GM04504 (cell line): ENCODE data around the gene ERV3-1.
"Not testable (repeated sequence)": the region's sequence is repeated elsewhere in the genome, so short reads cannot be mapped to it uniquely, and the experiment has no call there.

ENCODE experiments used
- DNase-seq: peaks from one replicate; pipeline ENCODE4 v3.0.0-alpha.2; 2012; ENCODE audit warnings: low read depth

The ERV3-1 gene, protein sequence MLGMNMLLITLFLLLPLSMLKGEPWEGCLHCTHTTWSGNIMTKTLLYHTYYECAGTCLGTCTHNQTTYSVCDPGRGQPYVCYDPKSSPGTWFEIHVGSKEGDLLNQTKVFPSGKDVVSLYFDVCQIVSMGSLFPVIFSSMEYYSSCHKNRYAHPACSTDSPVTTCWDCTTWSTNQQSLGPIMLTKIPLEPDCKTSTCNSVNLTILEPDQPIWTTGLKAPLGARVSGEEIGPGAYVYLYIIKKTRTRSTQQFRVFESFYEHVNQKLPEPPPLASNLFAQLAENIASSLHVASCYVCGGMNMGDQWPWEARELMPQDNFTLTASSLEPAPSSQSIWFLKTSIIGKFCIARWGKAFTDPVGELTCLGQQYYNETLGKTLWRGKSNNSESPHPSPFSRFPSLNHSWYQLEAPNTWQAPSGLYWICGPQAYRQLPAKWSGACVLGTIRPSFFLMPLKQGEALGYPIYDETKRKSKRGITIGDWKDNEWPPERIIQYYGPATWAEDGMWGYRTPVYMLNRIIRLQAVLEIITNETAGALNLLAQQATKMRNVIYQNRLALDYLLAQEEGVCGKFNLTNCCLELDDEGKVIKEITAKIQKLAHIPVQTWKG

GRCh38 chr7:65006094-65006992 lies at the start of gene ERV3-1:
Gene ERV3-1 (minus strand): TSS chr7:65006687. CDS start chr7:64993026, 13,661 bp downstream.
- peak; percentile 87 for DNase-seq

- DNase-seq, result not testable (repeated sequence)
Observed at GRCh38 chr7:65055786-65056185, 49.3 kb upstream of the ERV3-1 start.

DNA sequence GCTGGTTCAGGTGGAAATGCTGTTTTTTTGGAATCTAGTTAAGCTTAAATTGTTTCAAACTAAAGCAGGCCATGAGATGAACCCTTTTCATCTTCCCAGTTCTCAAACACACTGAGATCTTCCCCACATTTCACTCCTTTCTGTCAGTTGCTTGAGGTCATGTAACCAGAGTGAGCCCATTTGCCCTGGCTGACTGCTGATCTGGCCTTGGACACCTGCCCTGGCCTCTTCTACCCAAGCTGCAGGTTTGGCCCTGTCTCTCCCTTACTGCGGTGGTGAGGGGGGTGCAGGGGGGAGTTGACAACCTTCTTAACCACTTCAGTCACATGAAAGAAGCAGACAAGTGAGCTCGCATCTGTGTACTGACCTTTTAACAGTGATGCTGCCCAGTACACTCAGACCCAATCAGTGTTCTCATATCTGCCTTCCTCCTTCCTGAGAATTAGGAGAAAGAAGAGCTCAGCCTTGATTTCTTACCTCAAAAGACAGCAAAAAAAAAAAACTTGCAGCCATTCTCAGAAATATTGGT lies 48.0 kb upstream of the ERV3-1 start:
- DNase-seq, result not testable (repeated sequence)

GRCh38 chr7:65051654-65052053 lies 45.2 kb upstream of the ERV3-1 start:
- not testable (repeated sequence) for DNase-seq

DNA sequence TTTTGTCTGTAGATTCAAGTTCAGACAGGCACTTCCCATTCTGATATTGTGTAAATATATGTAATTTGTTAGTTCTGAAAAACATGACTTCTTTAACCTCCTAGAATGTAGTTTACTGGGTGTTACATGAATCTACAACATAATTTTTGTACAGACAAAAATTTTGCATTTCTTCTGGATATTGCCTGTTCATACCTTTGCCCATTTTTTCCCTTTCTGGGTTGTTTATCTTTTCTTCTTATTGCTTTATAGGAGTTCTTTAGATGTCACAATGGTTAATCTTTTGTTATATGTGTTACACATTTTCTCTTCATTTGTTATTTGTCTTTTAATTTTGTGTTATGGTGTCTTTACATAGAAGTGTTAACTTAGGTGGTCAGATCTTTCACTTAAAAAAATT lies 44.7 kb upstream of the ERV3-1 start:
- DNase-seq, result not testable (repeated sequence)

DNA sequence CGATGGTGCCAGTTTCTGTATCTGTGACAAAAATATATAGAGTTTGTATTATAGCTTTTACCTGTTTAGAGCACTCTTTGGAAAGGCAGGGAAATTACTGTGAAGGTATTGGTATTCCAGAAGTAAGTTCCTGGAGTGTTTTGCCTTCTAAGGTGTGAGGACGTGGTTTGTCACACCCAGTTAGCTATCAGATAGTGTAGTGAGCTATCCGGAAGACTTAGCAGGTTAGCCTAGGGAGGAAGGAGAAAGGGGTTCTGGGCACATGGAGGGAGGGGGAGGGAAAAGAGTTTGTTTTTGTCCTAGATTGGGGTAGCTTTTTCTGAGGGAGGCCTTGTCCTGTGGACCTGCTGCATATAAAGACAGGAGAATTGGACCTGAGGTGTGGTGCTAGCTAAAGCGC lies 39.8 kb upstream of the ERV3-1 start:
- DNase-seq, result not testable (repeated sequence)

GRCh38 chr7:65045589-65045988 lies 39.1 kb upstream of the ERV3-1 start:
- not testable (repeated sequence) for DNase-seq

GRCh38 chr7:65038767-65039166 lies 32.3 kb upstream of the ERV3-1 start:
- not testable (repeated sequence) for DNase-seq

DNA sequence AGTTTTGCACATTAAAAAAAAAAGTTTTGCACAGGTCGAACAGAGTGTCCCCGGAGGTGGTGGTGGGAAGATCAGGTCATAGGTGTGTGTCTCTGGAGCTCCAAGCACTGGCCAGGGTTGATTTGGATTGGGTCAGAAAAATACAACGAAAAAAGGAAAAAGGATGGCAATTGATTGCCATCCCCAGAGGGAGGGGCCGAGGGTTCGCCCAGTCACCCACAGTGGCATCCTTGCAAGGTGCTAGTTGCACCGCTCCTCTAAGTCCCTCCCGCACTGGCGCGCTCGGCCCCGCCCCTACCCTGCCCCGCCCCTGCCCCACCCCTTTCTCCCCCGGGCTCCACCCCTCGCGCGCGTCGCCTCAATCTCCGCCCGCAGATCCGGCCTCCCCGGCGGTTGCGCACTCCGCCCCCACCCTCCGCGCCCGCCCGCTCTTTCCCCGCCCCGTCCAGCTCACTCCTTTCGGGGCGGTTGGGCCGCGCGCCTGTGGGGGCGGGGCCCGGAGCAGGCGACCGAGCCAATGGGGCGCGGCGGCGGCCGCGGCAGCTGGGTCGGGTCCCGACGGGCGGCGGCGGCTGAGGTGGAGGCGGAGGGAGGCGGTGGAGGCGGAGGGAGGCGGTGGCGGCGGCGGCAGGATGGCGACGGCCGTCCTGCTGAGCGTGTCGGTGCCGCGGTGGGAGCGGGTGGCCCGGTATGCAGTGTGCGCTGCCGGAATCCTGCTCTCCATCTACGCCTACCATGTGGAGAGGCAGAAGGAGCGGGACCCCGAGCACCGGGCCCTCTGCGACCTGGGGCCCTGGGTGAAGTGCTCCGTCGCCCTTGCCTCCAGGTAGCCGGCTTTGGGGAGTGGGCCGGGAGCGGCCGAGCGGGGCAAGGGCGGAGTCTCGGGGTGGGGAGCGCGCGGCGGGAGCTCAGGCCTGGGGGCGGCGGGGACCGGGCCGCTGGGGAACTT lies 31.5 kb upstream of the ERV3-1 start:
- DNase-seq, result peak; percentile 81

GRCh38 chr7:65036526-65036925 lies 30.0 kb upstream of the ERV3-1 start:
- DNase-seq, result not testable (repeated sequence)

GRCh38 chr7:65035469-65035868 lies 29.0 kb upstream of the ERV3-1 start:
- DNase-seq, result not testable (repeated sequence)

- DNase-seq, result not testable (repeated sequence)
Observed at GRCh38 chr7:65034120-65034782, 27.8 kb upstream of the ERV3-1 start.

DNA sequence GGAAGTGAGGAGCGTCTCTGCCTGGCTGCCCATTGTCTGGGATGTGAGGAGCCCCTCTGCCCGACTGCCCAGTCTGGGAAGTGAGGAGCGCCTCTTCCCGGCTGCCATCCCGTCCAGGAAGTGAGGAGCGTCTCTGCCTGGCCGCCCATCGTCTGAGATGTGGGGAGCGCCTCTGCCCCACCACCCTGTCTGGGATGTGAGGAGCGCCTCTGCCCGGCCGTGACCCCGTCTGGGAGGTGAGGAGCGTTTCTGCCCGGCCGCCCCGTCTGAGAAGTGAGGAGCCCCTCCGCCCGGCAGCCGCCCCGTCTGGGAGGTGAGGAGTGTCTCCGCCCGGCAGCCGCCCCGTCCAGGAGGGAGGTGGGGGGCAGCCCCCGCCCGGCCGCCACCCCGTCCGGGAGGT lies 26.9 kb upstream of the ERV3-1 start:
- not testable (repeated sequence) for DNase-seq

DNA sequence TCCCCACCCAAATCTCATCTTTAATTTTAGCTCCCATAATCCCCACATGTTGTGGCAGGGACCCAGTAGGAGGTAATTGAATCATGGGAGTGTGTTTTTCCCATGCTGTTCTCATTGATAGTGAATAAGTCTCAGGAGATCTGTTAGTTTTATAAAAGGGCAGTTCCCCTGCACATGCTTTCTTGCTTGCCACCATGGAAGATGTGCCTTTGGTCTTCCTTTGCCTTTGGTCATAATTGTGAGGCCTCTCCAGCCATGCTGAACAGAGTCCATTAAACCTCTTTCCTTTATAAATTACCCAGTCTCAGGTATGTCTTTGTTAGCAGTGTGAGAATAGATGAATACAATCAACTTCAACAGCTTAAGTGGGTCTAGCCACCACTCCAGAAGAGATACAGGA lies 18.5 kb upstream of the ERV3-1 start:
- not testable (repeated sequence) for DNase-seq

- DNase-seq, result not testable (repeated sequence)
Observed at GRCh38 chr7:65020978-65021377, 14.5 kb upstream of the ERV3-1 start.

GRCh38 chr7:65009881-65010280 lies 3.4 kb upstream of the ERV3-1 start:
- DNase-seq, result not testable (repeated sequence)

GRCh38 chr7:65009394-65009793 lies 2.9 kb upstream of the ERV3-1 start:
- DNase-seq, result not testable (repeated sequence)

DNA sequence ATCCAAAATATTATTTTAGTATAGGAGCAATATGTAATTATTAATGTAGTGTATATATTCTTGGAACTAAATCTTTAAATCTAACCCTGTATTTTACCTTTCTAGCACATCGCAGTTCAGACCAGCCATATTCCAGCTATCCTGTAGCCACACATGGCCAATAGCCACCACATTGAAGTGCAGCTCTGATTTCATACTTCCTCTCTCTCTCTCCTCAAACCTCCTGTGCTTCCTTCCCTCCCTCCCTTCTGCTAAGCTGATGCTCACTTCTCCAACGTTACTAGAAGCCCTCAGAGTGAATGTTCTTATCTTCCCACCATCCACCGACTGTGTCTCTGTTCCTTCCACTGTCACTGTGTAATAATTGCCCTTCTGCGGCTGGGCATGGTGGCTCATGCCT lies 549 bp upstream of the ERV3-1 start:
- DNase-seq, result not testable (repeated sequence)

DNA sequence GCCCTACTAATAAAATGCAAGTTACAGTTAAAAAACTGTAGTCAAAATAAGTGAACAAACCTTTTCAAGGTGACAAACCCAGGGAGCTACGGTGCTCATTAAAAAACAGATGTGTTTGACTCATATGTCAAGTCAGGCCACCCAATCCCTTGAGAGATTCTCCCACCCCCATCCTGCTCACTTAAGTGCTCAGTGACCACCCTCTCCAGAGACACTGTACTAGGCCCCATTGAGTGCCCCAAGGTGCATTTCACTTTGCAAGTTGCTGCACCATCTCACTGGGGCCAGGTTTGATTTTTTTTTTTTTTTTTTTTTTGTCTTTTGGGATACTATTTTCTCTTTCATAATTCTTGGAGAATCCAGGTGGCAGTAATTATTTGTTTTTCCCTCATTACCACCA lies 1.9 kb downstream of the ERV3-1 start:
- DNase-seq, result no peak

- no peak for DNase-seq
Observed at GRCh38 chr7:65002972-65003585, 3.4 kb downstream of the ERV3-1 start.
